H9 (cell line): Measurements from ENCODE around the gene KLB. TPM values are rescaled to one million over a fixed set of nuclear protein-coding genes. Genes with fewer than 3 reads are reported as not detected.

Experiments used
- DNase-seq: peaks from one replicate; pipeline ENCODE4 v3.0.0-alpha.2; 2017
- H2AFZ ChIP-seq: one replicate; pipeline ENCODE4 v1.6.1; 2013; ENCODE audit warnings: mild to moderate bottlenecking, low read length, control low read depth, moderate library complexity
- H2AK5ac ChIP-seq: 2 replicates; pipeline ENCODE4 v1.6.1; 2013; ENCODE audit warnings: low read length, control low read depth, mixed read lengths; ENCODE audit not compliant: insufficient read length
- H2BK120ac ChIP-seq: one replicate; pipeline ENCODE4 v1.6.1; 2013; ENCODE audit warnings: low read depth, mild to moderate bottlenecking, low read length, control low read depth, inconsistent platforms; ENCODE audit not compliant: poor library complexity, severe bottlenecking
- H2BK12ac ChIP-seq: 2 replicates; pipeline ENCODE4 v1.6.1; 2013; ENCODE audit warnings: low read length, control low read depth, mixed read lengths, low read depth; ENCODE audit not compliant: insufficient read length
- H2BK15ac ChIP-seq: 2 replicates; pipeline ENCODE4 v1.6.1; 2013; ENCODE audit warnings: low read depth, low read length, control low read depth
- H2BK20ac ChIP-seq: one replicate; pipeline ENCODE4 v1.6.1; 2013; ENCODE audit warnings: low read depth, mild to moderate bottlenecking, low read length, control low read depth, inconsistent platforms; ENCODE audit not compliant: poor library complexity, severe bottlenecking
- H2BK5ac ChIP-seq: 2 replicates; pipeline ENCODE4 v1.6.1; 2013; ENCODE audit warnings: low read length, control low read depth, mixed read lengths; ENCODE audit not compliant: insufficient read length
- H3K14ac ChIP-seq: 2 replicates; pipeline ENCODE4 v1.6.1; 2013; ENCODE audit warnings: low read length, control low read depth; ENCODE audit not compliant: insufficient read depth
- H3K18ac ChIP-seq: 2 replicates; pipeline ENCODE4 v1.6.1; 2013; ENCODE audit warnings: low read depth, mild to moderate bottlenecking, mixed read lengths, low read length, control low read depth; ENCODE audit not compliant: insufficient read length
- H3K23ac ChIP-seq: 2 replicates; pipeline ENCODE4 v1.6.1; 2013; ENCODE audit warnings: low read length, control low read depth, mixed read lengths, low read depth; ENCODE audit not compliant: insufficient read length
- H3K23me2 ChIP-seq: 2 replicates; pipeline ENCODE4 v1.6.1; 2013; ENCODE audit warnings: low read depth, mild to moderate bottlenecking, mixed read lengths, low read length, control low read depth; ENCODE audit not compliant: insufficient read length, poor library complexity, severe bottlenecking
- H3K27ac ChIP-seq: 2 replicates; pipeline ENCODE4 v1.5.1; 2013; ENCODE audit warnings: low read length, control low read depth, mixed read lengths, low read depth; ENCODE audit not compliant: insufficient read length
- H3K27me3 ChIP-seq: 2 replicates; pipeline ENCODE4 v1.6.1; 2013; ENCODE audit warnings: low read length, control low read depth, inconsistent platforms; ENCODE audit not compliant: insufficient read depth
- H3K4ac ChIP-seq: 2 replicates; pipeline ENCODE4 v1.6.1; 2013; ENCODE audit warnings: low read depth, mild to moderate bottlenecking, control low read depth, inconsistent platforms, low read length, moderate library complexity
- H3K4me1 ChIP-seq: 2 replicates; pipeline ENCODE4 v1.6.1; 2013; ENCODE audit warnings: low read length, control low read depth, inconsistent platforms; ENCODE audit not compliant: insufficient read depth
- H3K4me2 ChIP-seq: 2 replicates; pipeline ENCODE4 v1.6.1; 2013; ENCODE audit warnings: low read length, control low read depth, mixed read lengths; ENCODE audit not compliant: insufficient read length, insufficient read depth
- H3K56ac ChIP-seq: 2 replicates; pipeline ENCODE4 v1.6.1; 2013; ENCODE audit warnings: low read depth, mild to moderate bottlenecking, mixed read lengths, low read length, control low read depth; ENCODE audit not compliant: insufficient read length
- H3K79me1 ChIP-seq: 2 replicates; pipeline ENCODE4 v1.6.1; 2013; ENCODE audit warnings: low read depth, mild to moderate bottlenecking, moderate library complexity, low read length, control low read depth, inconsistent platforms; ENCODE audit not compliant: insufficient read depth, poor library complexity, severe bottlenecking
- H3K79me2 ChIP-seq: 2 replicates; pipeline ENCODE4 v1.6.1; 2013; ENCODE audit warnings: low read length, control low read depth, inconsistent platforms; ENCODE audit not compliant: insufficient read depth
- H3K9ac ChIP-seq: 2 replicates; pipeline ENCODE4 v1.6.1; 2013; ENCODE audit warnings: low read length, control low read depth, mixed read lengths; ENCODE audit not compliant: insufficient read length; ENCODE audit errors: extremely low read depth
- H3K9me3 ChIP-seq: one replicate; pipeline ENCODE4 v1.6.1; 2013; ENCODE audit warnings: low read depth, low read length, inconsistent platforms; ENCODE audit not compliant: control insufficient read depth
- H3T11ph ChIP-seq: one replicate; pipeline ENCODE4 v1.6.1; 2013; ENCODE audit warnings: mild to moderate bottlenecking, low read length, control low read depth, inconsistent platforms
- H4K20me1 ChIP-seq: one replicate; pipeline ENCODE4 v1.6.1; 2013; ENCODE audit not compliant: control insufficient read depth, insufficient read length, insufficient read depth
- H4K5ac ChIP-seq: 2 replicates; pipeline ENCODE4 v1.6.1; 2013; ENCODE audit warnings: low read depth, mild to moderate bottlenecking, mixed read lengths, low read length, control low read depth; ENCODE audit not compliant: insufficient read length
- H4K8ac ChIP-seq: replicated peaks from 2 replicates; pipeline ENCODE4 v1.6.1; 2013; ENCODE audit warnings: low read length, control low read depth, mixed read lengths, low read depth; ENCODE audit not compliant: insufficient read length
- H4K91ac ChIP-seq: 2 replicates; pipeline ENCODE4 v1.6.1; 2013; ENCODE audit warnings: low read depth, mild to moderate bottlenecking, moderate library complexity, mixed read lengths, low read length, control low read depth; ENCODE audit not compliant: insufficient read length
- H3K27ac Mint-ChIP-seq, 3 experiments: 2 replicates in 2 of 3; 3 replicates in 1 of 3; pipeline ENCODE4 v1.8.0; 2020 to 2021; ENCODE audit warnings: mixed read lengths in 3 of 3, mild to moderate bottlenecking in 1 of 3, moderate library complexity in 1 of 3
- H3K27me3 Mint-ChIP-seq: 2 replicates; pipeline ENCODE4 v1.8.0; 2021; ENCODE audit warnings: low read depth, mild to moderate bottlenecking, moderate library complexity, mixed read lengths
- H3K36me3 Mint-ChIP-seq, 3 experiments: 2 replicates in 2 of 3; 3 replicates in 1 of 3; pipeline ENCODE4 v1.8.0; 2020 to 2021; ENCODE audit warnings: low read depth in 3 of 3, mixed read lengths in 3 of 3; ENCODE audit not compliant: insufficient read depth in 1 of 3
- H3K4me1 Mint-ChIP-seq, 2 experiments: 2 replicates each; pipeline ENCODE4 v1.8.0; 2020; ENCODE audit warnings: mixed read lengths in 2 of 2
- H3K4me3 Mint-ChIP-seq, 2 experiments: 2 replicates in 1 of 2; 3 replicates in 1 of 2; pipeline ENCODE4 v1.8.0; 2020 to 2021; ENCODE audit warnings: mild to moderate bottlenecking in 2 of 2, mixed read lengths in 2 of 2, moderate library complexity in 1 of 2
- H3K9me3 Mint-ChIP-seq, 2 experiments: 2 replicates in 1 of 2; 3 replicates in 1 of 2; pipeline ENCODE4 v1.8.0; 2020; ENCODE audit warnings: mild to moderate bottlenecking in 2 of 2, mixed read lengths in 2 of 2, moderate library complexity in 1 of 2
- CTCF ChIP-seq: fragments of 200-600 bp; sonication (generic); conservative IDR thresholded peaks from 3 replicates; pipeline ENCODE4 v1.8.0; 2021; ENCODE audit warnings: antibody characterized with exemption, mild to moderate bottlenecking
- WGBS: extraction: QIAGEN DNeasy Blood & Tissue Kit; methylation state at CpG from one replicate; pipeline ENCODE4 v1.1.7; 2013; ENCODE audit warnings: missing lambda C conversion rate, low lambda C conversion rate, mixed read lengths; ENCODE audit not compliant: insufficient read length; ENCODE audit errors: extremely low coverage; 5-methylcytosine and 5-hydroxymethylcytosine counted together
- total RNA-seq: library from RNA; stranded (reverse); gene quantifications from 2 replicates; pipeline ENCODE4 v1.2.1, GENCODE V29; 2021

KLB gene
- total RNA-seq, 1 experiment from 2014 or later, result 0.07 TPM

- Histone ChIP-seq H3K27me3 (no peaks in the 10 kb centered on the region), H3K9me3 (no peaks in the 10 kb centered on the region), H4K5ac (no peak overlapping the region), H3K27ac (no peak overlapping the region), H3K79me2 (no peaks in the 10 kb centered on the region), H2BK12ac (no peak overlapping the region), H3K4ac (no peak overlapping the region), H4K91ac (no peak overlapping the region), H3K4me2 (no peak overlapping the region), H3K18ac (no peak overlapping the region), H3T11ph (no peak overlapping the region), H3K23ac (no peak overlapping the region), H3K79me1 (no peaks in the 10 kb centered on the region), H3K14ac (no peak overlapping the region), H4K8ac (no peak overlapping the region), H3K56ac (no peak overlapping the region), H2AFZ (no peak overlapping the region), H2BK15ac (no peak overlapping the region), H3K4me1 (no peaks in the 10 kb centered on the region), H3K9ac (no peak overlapping the region), H2AK5ac (no peak overlapping the region), H2BK5ac (no peak overlapping the region), H4K20me1 (no peaks in the 10 kb centered on the region), H3K23me2 (no peaks in the 10 kb centered on the region), H2BK120ac (no peak overlapping the region), H2BK20ac (no peak overlapping the region)
- Mint-ChIP-seq H3K27ac (no peak overlapping the region), H3K9me3 (no peaks in the 10 kb centered on the region), H3K36me3 (no peaks in the 10 kb centered on the region), H3K27me3 (no peaks in the 10 kb centered on the region), H3K4me3 (no peak overlapping the region), H3K4me1 (no peaks in the 10 kb centered on the region)
- no CpG with 5 or more reads among the region's 1 CpG for WGBS
- DNase-seq, result no peak
- no peak for TF ChIP-seq CTCF
These were observed 805 bp downstream of the KLB start for GRCh38 chr4:39407584-39407885.
